Dermis blood vessel endothelial cell (primary cell): Measurements from ENCODE around the gene PTCHD1. TPM values are rescaled to one million over a fixed set of nuclear protein-coding genes. Genes with fewer than 3 reads are reported as not detected.

Source experiments
- DNase-seq: peaks from one replicate; pipeline ENCODE4 v3.0.0; 2010
- total RNA-seq: library from RNA; depleted of rRNA; stranded (reverse); fragments of >200 nt; gene quantifications from 2 replicates; pipeline ENCODE4 v1.2.3, GENCODE V29; 2014

Gene PTCHD1
- total RNA-seq, result not detected in 2 replicates

DNA sequence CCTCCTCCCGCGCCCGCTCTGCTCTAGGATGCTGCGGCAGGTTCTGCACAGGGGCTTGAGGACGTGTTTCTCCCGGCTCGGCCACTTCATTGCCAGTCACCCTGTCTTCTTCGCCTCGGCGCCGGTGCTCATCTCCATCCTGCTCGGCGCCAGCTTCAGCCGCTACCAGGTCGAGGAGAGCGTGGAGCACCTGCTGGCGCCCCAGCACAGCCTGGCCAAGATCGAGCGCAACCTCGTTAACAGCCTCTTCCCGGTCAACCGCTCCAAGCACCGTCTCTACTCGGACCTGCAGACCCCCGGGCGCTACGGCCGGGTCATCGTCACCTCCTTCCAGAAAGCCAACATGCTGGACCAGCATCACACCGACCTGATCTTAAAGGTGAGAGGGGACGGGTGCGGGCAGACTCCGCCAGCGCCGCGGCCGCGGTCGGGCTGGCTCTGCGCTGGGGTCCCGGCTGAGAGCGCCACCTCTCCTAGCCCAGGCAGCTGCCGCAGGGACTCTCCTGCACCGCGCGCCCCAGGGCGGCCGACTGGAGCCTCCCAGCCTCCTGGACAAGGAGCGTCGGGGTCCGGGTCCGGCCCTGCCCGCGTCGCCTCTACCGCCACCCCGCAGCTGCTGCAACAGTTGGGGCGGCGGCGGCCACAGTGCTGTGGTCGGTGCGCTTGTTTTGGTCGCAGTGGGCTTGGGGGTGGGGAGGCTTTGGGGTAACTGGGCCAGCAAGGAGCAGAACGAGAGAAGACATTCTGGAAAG, at the start of gene PTCHD1:
TSS of gene PTCHD1 (plus strand) at position 2 of the 752 bp plus-strand sequence. CDS start at position 29, 27 bp downstream.
- DNase-seq, result no peak

DNA sequence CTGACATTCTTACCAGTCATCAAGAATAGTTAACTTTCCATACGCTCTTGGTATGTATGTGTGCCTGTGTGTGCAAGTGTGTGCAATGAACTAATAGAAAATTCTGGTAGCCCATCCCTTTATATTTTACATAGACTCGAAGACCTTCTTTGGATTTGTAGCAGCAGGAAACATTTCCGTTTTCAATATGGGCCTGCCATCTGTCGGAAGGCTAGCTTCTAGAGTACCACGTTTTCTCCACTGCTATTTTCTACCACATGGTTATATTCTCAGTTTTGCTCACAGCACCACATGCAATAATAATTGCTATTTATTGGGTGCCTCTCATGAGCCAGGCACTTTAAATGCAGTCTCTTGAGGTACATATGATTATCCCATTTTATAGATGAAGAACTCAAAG, 47.9 kb upstream of the PTCHD1 start:
- no peak for DNase-seq

DNA sequence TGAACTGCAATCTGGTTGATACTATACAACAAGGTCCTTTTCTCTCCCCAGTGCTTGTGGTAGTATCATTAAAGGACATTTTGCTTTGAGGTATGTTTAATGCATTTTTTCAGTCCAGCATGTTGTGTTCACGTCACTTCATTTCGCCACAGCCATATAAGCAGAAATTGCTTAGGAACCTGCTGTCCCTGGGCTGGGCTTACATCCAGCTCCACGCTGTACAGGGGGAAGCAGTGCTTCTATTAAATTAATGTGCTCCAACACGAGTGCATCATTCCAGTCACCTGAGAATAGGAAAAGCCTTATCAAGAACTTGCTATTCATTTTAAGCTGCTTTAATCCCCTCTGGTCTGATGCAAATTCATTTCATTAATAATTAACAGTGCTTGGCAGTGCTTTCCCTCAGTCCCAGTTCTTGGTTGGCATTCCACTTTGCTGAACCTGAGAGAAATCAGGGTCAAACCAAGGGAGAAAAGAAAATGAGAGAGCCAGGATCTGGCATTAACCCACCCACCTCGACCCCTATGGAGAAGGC, 47.4 kb upstream of the PTCHD1 start:
- no peak for DNase-seq

GRCh38 chrX:23292354-23292987, 42.2 kb upstream of the PTCHD1 start:
- DNase-seq, result no peak

GRCh38 chrX:23292988-23293651, 41.5 kb upstream of the PTCHD1 start:
- DNase-seq, result no peak

DNA sequence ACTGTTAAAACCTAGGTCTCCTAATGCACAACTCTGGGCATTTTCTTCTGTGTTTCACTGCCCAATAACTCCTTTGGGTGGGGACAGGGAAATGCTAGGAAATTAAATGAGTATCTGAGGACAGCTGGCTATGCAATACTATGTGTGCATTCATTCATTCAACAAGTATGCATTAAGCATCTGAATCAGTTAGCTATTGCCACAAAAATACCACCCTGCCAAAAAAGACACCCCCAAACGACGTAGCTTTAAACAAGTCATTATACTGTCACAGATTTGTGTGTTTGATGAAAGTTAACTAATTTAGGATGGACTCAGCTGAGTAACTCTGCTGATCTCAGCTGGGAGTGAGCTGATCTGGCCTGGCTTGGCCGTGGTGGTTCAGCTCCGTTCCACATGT, 29.8 kb upstream of the PTCHD1 start:
- DNase-seq, result no peak

GRCh38 chrX:23311731-23312130, 22.9 kb upstream of the PTCHD1 start:
- no peak for DNase-seq

- DNase-seq, result no peak
Measured at GRCh38 chrX:23312136-23312535, 22.5 kb upstream of the PTCHD1 start.

DNA sequence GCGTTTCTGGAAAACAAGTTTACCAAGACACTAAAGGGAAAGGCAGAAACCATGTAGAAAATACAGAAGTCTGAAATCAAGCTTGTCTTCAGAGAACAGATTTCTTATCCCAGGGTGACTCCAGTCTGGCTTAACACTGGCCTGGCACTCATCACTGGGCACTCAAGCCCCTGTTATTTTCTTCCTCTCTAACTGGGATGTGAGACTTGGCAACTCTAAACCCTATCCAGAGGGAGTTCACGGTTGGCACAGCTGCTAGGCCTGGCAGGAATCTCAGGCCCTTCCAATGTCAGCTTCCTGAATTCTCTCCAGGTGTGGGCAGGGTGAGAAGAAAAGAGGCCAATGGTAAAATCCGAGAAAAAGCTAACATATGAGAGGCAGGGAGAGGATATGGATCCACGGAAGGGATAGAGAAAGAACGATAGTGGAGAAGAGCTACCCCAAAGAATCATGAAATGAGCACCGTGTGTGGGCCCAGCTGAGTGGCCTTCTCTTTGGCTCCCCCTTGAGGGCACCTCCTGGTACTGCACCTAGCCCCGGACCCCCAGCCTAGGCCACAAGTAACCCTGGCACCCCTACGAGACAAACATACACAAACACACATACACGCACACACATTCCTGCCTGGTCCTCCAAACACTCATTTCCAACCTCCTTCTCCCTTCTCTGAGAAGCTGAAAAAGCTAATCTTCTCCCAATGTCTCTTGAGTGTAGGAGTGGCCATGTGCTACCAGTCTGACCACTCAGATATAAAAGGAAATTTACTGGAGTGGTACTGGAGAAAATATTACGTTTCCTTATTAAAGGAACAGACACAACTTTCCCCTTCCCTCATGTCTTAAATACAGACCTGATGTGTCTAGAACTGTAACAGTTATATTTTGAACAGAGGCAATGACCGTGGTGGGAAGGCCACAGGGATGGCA, 16.6 kb upstream of the PTCHD1 start:
- DNase-seq, result peak; percentile 45

DNA sequence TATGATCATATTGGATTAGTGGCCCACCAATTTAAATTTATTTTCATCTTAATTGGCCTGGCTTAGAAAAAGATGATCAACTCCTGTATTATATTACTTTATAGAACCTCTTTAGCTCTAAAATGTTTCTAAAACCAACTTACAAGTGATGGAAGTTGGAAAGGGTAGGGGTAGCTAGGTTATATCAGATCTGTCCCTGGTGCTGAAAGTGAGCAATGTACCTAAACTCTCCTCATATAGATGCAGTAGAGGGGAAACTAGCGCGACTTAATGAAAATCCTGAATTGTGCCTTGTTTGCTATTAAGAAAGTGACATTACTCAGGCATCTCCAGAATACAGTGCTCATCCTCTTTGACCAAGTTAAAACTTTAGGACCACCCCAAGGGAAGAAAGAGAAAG, 7.5 kb upstream of the PTCHD1 start:
- DNase-seq, result no peak

- no peak for DNase-seq
Measured at GRCh38 chrX:23331701-23332100, 2.9 kb upstream of the PTCHD1 start.

DNA sequence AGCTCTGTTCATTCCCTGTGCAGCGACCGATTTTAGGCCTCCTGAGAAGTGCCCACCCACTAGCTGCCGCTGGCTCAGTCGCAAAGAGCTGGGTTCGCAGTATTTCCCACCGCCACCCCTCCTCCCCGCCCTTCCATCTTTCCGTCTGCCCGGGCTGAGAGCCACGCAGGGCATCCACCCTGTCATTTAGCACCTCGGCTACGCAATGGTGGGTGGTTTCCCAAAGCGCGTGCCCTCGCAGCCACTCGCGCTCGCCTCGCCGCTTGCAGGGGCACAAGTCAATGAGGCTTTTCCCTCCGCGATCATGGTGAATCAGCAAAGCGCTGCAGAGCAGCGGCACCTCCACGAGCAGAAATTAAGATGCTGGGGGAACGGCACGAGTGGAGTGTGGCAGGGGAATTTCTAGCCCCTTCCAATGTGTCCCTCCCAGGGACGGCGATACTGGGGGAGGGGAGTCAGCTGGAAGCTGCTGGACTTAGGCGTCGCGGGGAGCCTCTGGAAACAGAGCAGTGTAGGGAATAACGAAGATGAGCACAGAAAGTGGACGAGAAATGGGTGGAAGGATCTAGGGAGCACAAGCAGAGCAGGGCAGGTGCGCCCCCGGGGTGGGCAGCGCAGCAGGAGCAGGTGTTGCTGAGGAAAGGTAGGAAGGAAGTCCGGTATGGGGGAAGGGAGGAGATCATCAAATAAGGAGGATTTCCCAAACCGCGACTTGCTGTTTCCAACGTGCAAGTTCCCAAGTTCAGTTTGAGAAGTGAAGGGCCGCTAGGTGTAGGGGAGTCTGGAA, 2.4 kb upstream of the PTCHD1 start:
- no peak for DNase-seq

GRCh38 chrX:23332888-23333821, 1.5 kb upstream of the PTCHD1 start:
- DNase-seq, result no peak

DNA sequence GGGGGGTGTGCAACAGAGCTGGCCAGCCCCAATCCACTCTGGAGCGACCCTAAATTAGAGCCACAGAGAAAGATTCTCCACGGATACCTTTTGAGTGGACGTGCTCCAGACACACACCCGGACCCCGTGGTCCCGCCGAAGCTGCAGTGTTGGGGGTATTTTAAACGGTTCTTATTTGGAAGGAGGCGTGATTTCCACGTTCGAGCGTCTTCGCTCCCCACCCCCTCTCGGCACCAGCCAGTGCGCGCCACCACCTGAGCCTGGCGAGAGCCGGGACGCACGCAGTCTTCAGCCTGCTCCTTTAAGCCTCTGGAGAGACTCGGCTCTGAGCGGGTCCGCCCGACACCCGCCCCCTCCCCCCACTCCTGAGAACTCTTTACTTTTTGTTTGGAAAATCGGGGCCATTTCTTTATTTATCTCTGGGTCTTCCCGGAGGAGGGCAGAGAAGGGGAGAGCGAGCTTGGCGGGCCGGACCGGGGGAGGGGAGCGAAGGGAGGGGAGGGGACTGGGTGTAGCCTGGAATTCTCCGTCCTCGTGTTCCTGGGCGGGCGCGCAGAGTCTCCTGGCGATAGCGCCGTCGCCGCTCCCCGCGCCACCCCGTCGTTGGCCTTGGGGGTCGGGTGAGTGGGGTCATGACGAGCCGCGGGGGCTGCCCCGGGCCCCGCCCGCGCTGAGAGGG, 668 bp upstream of the PTCHD1 start:
- DNase-seq, result no peak

DNA sequence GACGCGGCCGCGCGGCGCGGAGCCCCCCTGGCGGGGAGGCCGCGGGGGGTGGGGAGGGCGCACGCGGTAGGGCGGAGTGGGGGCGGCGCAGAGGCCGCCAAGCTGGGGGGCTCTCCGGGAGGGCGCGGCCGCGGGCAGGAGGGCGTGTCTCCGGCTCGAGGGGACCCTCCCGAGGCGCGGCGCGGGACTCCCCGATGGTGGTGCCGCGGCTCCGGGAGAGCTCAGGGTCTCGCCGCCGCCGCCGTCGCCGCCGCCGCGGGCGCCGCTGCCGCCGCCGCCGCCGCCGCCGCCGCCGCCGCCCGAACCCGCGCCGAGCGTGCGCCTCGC, 165 bp upstream of the PTCHD1 start:
- no peak for DNase-seq

DNA sequence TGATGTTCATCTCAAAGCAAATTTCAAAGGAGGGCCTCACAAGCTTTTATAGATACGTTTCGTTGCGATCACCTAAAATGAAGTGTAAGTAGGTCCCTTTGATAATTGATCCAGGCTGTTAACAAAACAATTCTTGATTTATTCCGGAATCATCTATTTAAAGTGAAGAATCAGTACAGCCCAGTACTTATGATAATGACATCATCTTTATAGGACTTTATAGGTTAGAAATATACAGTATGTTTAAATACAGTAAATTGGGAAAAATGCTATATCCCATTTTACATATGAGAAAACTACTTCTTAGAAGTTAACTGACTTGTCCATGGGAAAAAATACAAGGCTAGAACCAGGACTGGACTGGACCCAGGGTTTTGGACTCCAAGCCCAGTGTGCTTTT, 3.7 kb downstream of the PTCHD1 start:
- no peak for DNase-seq

GRCh38 chrX:23341452-23341851, 6.8 kb downstream of the PTCHD1 start:
- no peak for DNase-seq

GRCh38 chrX:23344238-23344903, 9.7 kb downstream of the PTCHD1 start:
- DNase-seq, result no peak

DNA sequence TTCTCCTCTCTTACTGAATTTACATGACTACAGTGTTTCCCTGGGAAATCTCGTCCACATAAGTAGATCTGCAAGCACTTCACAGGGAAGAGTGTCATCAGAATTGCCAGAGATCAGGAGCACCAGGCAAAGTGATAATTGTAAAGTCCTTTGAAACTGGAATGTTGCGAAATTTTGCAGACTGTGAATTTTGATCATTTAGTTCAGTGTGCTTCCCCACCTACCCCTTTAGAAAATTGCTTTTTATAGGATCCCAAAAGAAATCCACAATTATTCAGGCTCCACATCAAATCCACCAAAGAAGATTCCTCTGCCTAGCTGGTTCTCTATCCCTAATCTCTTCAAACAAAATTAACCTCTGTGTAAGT, 10.2 kb downstream of the PTCHD1 start:
- no peak for DNase-seq

- DNase-seq, result no peak
Measured at GRCh38 chrX:23356189-23356588, 21.5 kb downstream of the PTCHD1 start.
